ENCODE results near the gene CRTC1. TPM values are rescaled to one million over a fixed set of nuclear protein-coding genes. Genes with fewer than 3 reads are reported as not detected.

CRTC1 gene
- total and polyA plus RNA-seq, 2 of the 13 experiments (the other 11 are each of a cell fraction or from before 2014, with no cell fraction given): 2.0 to 2.7 TPM

DNA sequence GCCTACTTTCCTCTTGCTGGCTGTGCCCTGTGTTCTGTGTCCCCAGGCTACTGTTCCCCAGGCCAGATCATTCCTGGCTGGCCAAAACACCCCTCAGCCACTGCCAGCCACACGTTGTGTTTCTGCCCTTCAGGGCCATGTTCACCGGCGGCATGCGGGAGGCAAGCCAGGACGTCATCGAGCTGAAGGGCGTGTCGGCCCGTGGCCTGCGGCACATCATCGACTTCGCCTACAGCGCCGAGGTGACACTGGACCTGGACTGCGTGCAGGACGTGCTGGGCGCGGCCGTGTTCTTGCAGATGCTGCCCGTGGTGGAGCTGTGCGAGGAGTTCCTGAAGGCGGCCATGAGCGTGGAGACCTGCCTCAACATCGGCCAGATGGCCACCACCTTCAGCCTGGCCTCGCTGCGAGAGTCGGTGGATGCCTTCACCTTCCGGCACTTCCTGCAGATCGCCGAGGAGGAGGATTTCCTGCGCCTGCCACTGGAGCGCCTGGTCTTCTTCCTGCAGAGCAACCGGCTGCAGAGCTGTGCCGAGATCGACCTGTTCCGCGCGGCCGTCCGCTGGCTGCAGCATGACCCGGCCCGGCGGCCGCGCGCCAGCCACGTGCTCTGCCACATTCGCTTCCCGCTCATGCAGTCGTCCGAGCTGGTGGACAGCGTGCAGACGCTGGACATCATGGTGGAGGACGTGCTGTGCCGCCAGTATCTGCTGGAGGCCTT, 15.8 kb upstream of the CRTC1 start (continued):
- TF ChIP-seq, protein P1, sequence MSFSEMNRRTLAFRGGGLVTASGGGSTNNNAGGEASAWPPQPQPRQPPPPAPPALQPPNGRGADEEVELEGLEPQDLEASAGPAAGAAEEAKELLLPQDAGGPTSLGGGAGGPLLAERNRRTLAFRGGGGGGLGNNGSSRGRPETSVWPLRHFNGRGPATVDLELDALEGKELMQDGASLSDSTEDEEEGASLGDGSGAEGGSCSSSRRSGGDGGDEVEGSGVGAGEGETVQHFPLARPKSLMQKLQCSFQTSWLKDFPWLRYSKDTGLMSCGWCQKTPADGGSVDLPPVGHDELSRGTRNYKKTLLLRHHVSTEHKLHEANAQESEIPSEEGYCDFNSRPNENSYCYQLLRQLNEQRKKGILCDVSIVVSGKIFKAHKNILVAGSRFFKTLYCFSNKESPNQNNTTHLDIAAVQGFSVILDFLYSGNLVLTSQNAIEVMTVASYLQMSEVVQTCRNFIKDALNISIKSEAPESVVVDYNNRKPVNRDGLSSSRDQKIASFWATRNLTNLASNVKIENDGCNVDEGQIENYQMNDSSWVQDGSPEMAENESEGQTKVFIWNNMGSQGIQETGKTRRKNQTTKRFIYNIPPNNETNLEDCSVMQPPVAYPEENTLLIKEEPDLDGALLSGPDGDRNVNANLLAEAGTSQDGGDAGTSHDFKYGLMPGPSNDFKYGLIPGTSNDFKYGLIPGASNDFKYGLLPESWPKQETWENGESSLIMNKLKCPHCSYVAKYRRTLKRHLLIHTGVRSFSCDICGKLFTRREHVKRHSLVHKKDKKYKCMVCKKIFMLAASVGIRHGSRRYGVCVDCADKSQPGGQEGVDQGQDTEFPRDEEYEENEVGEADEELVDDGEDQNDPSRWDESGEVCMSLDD (CRISPR knock-in tag; IDR thresholded peaks at IDR 0.05; ENCODE audit: borderline replicate concordance): no peak
- TF ChIP-seq, protein P2, sequence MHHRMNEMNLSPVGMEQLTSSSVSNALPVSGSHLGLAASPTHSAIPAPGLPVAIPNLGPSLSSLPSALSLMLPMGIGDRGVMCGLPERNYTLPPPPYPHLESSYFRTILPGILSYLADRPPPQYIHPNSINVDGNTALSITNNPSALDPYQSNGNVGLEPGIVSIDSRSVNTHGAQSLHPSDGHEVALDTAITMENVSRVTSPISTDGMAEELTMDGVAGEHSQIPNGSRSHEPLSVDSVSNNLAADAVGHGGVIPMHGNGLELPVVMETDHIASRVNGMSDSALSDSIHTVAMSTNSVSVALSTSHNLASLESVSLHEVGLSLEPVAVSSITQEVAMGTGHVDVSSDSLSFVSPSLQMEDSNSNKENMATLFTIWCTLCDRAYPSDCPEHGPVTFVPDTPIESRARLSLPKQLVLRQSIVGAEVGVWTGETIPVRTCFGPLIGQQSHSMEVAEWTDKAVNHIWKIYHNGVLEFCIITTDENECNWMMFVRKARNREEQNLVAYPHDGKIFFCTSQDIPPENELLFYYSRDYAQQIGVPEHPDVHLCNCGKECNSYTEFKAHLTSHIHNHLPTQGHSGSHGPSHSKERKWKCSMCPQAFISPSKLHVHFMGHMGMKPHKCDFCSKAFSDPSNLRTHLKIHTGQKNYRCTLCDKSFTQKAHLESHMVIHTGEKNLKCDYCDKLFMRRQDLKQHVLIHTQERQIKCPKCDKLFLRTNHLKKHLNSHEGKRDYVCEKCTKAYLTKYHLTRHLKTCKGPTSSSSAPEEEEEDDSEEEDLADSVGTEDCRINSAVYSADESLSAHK (CRISPR knock-in tag; IDR thresholded peaks at IDR 0.05; ENCODE audit: borderline replicate concordance): no peak
- TF ChIP-seq KDM6A (CRISPR knock-in tag; IDR thresholded peaks at IDR 0.05; ENCODE audit: low read depth) (no peak), CBX5 (CRISPR knock-in tag; IDR thresholded peaks at IDR 0.05; ENCODE audit: borderline replicate concordance) (no peak), ZBTB39 (CRISPR knock-in tag; IDR thresholded peaks at IDR 0.05) (no peak), ZBTB7A (CRISPR knock-in tag; IDR thresholded peaks at IDR 0.05) (no peak), GZF1 (CRISPR knock-in tag; IDR thresholded peaks at IDR 0.05) (no peak)

All from HepG2 (cell line).